Activated naive CD8-positive, alpha-beta T cell treated with anti-CD3 and anti-CD28 coated beads, Interleukin-2, amount 50 U/mL, for 24 hours (primary cell): ENCODE data around the gene PPFIBP1.
"Not testable (repeated sequence)": the region's sequence is repeated elsewhere in the genome, so short reads cannot be mapped to it uniquely, and the experiment has no call there.

Source experiments
- ATAC-seq: fragments of 150-1000 bp; cut with Tn5 transposase; one replicate; pipeline ENCODE4 v1.10.0; 2021
- DNase-seq: peaks from one replicate; pipeline ENCODE4 v3.0.0; 2021
- H3K27ac Mint-ChIP-seq: one replicate; pipeline ENCODE4 v1.8.0; 2021; ENCODE audit warnings: mild to moderate bottlenecking, mixed read lengths
- H3K27me3 Mint-ChIP-seq: one replicate; pipeline ENCODE4 v1.8.0; 2021; ENCODE audit warnings: mixed read lengths
- H3K36me3 Mint-ChIP-seq: one replicate; pipeline ENCODE4 v1.8.0; 2021; ENCODE audit warnings: low read depth, mixed read lengths
- H3K4me1 Mint-ChIP-seq: one replicate; pipeline ENCODE4 v1.8.0; 2021; ENCODE audit warnings: mixed read lengths
- H3K4me3 Mint-ChIP-seq: one replicate; pipeline ENCODE4 v1.8.0; 2021; ENCODE audit warnings: mild to moderate bottlenecking, moderate library complexity, mixed read lengths
- H3K9me3 Mint-ChIP-seq: one replicate; pipeline ENCODE4 v1.8.0; 2021; ENCODE audit warnings: mixed read lengths

Gene PPFIBP1

DNA sequence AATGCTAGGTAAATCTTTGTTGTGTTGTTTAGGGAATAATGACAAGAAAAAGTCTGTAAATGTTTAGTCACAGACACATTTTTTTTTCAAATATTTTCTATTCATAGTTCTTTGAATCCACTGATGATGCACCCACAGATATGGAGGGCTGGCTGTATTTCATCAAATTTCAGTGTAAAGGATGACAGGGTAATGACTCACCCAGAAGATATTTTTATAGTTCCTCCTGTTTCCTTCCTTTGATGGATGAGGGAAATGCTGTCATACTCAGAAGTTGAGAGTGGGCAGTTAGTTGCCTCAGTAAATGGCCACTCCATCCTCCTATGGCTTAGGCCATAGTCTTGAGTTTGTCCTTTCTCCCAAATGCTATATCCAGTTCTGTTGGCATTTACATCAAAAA lies 95.3 kb downstream of the PPFIBP1 start:
- Mint-ChIP-seq H3K4me1 (peaks cover 20% of the 10 kb centered on the region), H3K4me3 (no peak overlapping the region), H3K27me3 (no peaks in the 10 kb centered on the region), H3K9me3 (no peaks in the 10 kb centered on the region), H3K36me3 (no peaks in the 10 kb centered on the region), H3K27ac (peak overlapping the region; percentile 43)
- DNase-seq (no peak), ATAC-seq (peak; percentile 92)

DNA sequence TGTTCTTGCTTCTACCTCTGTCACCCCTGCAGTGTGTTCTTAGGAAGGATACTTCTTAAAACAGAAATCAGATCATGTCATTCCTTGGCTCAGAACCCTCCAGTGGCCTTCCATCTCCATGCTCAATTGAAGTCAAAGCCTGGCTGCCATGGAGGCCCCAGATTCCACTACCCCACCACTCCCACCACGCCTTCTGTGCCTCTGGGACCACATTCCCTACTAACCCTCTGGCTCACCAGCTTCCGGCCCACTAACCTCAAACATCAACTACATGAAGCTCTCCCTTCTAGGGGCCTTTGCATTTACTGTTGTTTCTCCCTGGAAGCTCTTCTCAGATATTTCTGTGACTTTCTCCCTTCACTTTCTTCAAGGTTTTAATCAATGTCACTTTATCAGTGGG lies 96.1 kb downstream of the PPFIBP1 start:
- no peaks in the 10 kb centered on the region for H3K9me3 Mint-ChIP-seq
- H3K27ac Mint-ChIP-seq = no peak overlapping the region
- H3K27me3 Mint-ChIP-seq = no peaks in the 10 kb centered on the region
- H3K36me3 Mint-ChIP-seq = no peaks in the 10 kb centered on the region
- H3K4me1 Mint-ChIP-seq = peaks cover 20% of the 10 kb centered on the region
- ATAC-seq (no peak), DNase-seq (no peak)
- no peak overlapping the region for H3K4me3 Mint-ChIP-seq

GRCh38 chr12:27622436-27623195 lies 98.6 kb downstream of the PPFIBP1 start:
- DNase-seq (no peak), ATAC-seq (no peak)
- Mint-ChIP-seq H3K36me3 (no peaks in the 10 kb centered on the region), H3K4me1 (peaks cover 29% of the 10 kb centered on the region), H3K27me3 (no peaks in the 10 kb centered on the region), H3K27ac (no peak overlapping the region), H3K9me3 (no peaks in the 10 kb centered on the region), H3K4me3 (no peak overlapping the region)

- DNase-seq (no peak), ATAC-seq (no peak)
- Mint-ChIP-seq H3K4me1 (peaks cover 32% of the 10 kb centered on the region), H3K4me3 (no peak overlapping the region), H3K9me3 (no peaks in the 10 kb centered on the region), H3K27me3 (no peaks in the 10 kb centered on the region), H3K36me3 (no peaks in the 10 kb centered on the region), H3K27ac (no peak overlapping the region)
Measured at GRCh38 chr12:27623645-27624044, 99.6 kb downstream of the PPFIBP1 start.

- DNase-seq = no peak
- Mint-ChIP-seq H3K27ac (no peak overlapping the region), H3K4me1 (peaks cover 23% of the 10 kb centered on the region), H3K9me3 (no peaks in the 10 kb centered on the region), H3K36me3 (no peaks in the 10 kb centered on the region), H3K27me3 (no peaks in the 10 kb centered on the region), H3K4me3 (no peak overlapping the region)
- no peak for ATAC-seq
Measured at GRCh38 chr12:27624586-27624985, 100.6 kb downstream of the PPFIBP1 start.

GRCh38 chr12:27627123-27627852 lies 103.3 kb downstream of the PPFIBP1 start:
- no peak overlapping the region for H3K4me3 Mint-ChIP-seq
- no peaks in the 10 kb centered on the region for H3K9me3 Mint-ChIP-seq
- ATAC-seq (no peak), DNase-seq (no peak)
- no peak overlapping the region for H3K27ac Mint-ChIP-seq
- H3K36me3 Mint-ChIP-seq = no peaks in the 10 kb centered on the region
- H3K27me3 Mint-ChIP-seq = no peaks in the 10 kb centered on the region
- peaks cover 16% of the 10 kb centered on the region for H3K4me1 Mint-ChIP-seq

DNA sequence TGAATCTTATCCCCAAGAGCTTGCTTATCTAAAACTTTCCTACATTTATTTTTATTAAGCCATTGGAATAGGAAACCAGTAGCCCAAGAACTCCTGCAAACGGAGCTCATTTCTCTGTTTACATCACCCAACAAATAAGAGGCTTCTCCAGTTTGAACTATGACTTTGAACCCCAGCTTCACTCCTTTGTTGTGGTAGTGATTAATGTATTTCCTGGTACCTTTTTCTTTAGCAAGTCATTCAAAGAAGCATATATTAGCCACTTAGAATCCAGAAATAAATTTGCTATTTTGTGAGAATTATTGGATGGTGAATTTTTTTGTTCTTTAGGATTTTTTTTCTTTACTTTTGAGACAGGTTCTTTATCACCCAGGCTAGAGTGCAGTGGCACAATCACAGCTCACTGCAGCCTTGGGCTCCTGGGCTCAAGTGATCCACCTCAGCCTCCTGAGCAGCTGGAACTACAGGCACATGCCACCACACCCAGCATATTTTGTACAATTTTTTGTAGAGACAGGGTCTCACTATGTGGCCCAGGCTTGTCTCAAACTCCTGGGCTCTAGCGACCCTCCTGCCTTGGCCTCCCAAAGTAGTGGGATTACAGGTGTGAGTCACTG lies 104.0 kb downstream of the PPFIBP1 start:
- H3K9me3 Mint-ChIP-seq, H3K4me3 Mint-ChIP-seq, ATAC-seq, H3K36me3 Mint-ChIP-seq, H3K27ac Mint-ChIP-seq, H3K27me3 Mint-ChIP-seq, DNase-seq: not testable (repeated sequence)
- peaks cover 16% of the 10 kb centered on the region for H3K4me1 Mint-ChIP-seq

DNA sequence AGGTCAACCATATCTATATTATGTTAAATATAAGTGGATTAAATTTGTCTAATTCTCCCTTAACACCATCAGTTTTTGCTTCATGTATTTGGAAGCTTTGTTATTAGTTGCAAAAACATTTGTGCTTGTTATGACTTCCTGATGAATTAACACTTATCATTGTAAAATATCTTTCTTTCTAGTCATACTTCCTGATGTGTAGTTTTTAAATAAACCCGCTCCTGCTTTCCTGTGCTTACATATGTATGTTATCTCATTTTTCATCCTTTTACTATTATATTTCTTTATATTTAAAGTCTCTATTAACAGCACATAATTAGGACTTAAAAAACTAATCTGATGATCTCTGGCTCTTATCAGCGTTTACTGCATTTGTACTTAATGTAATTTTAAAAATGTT lies 106.2 kb downstream of the PPFIBP1 start:
- H3K27me3 Mint-ChIP-seq, H3K4me3 Mint-ChIP-seq, H3K9me3 Mint-ChIP-seq, H3K27ac Mint-ChIP-seq, H3K36me3 Mint-ChIP-seq, ATAC-seq, DNase-seq: not testable (repeated sequence)
- peaks cover 16% of the 10 kb centered on the region for H3K4me1 Mint-ChIP-seq

- no peak for DNase-seq
- no peak overlapping the region for H3K27ac Mint-ChIP-seq
- H3K4me1 Mint-ChIP-seq = peaks cover 16% of the 10 kb centered on the region
- no peak for ATAC-seq
- H3K4me3 Mint-ChIP-seq = no peak overlapping the region
- H3K27me3 Mint-ChIP-seq = no peaks in the 10 kb centered on the region
- no peaks in the 10 kb centered on the region for H3K9me3 Mint-ChIP-seq
- H3K36me3 Mint-ChIP-seq = no peaks in the 10 kb centered on the region
Measured at GRCh38 chr12:27631365-27631764, 107.4 kb downstream of the PPFIBP1 start.

DNA sequence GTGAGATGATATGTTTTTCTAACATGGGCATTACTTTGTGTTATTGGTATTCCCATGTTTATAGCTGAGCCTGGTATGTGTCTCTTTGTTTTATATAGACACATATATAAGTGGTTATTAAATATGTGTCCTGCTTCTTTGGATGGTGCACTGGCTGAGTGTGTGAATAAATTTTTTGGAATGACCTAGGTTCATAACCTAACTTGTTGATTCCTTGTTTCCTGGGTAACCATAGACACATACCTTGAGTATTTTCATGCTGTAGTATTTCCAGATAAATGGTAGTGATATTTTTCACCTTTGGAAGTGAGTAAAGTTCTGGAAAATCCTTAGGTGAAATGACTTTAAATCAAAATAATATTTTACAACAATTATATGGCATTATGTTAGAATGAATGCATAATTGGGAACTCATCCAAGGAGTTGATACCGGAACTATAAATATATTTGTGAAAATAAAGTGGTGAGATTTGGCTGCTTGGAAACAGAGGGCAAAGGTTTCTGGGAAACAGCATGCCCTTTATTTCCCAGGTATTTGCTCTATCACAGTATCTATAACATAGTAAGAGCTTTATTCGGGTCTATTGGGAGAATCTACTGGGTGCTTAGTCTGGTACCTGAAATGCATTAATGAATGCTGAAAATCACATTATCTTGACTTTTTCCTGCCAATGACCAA lies 107.9 kb downstream of the PPFIBP1 start:
- H3K4me1 Mint-ChIP-seq = peaks cover 17% of the 10 kb centered on the region
- ATAC-seq = no peak
- no peaks in the 10 kb centered on the region for H3K36me3 Mint-ChIP-seq

GRCh38 chr12:27635349-27635972 lies 111.5 kb downstream of the PPFIBP1 start:
- Mint-ChIP-seq H3K4me1 (peaks cover 11% of the 10 kb centered on the region), H3K27ac (no peak overlapping the region), H3K9me3 (no peaks in the 10 kb centered on the region), H3K4me3 (no peak overlapping the region), H3K36me3 (no peaks in the 10 kb centered on the region), H3K27me3 (no peaks in the 10 kb centered on the region)
- peak; percentile 43 for ATAC-seq
- DNase-seq = no peak

More for the DNA sequence above, 107.9 kb downstream of the PPFIBP1 start:
- no peak for DNase-seq
- Mint-ChIP-seq H3K27me3 (no peaks in the 10 kb centered on the region), H3K4me3 (no peak overlapping the region), H3K9me3 (no peaks in the 10 kb centered on the region), H3K27ac (no peak overlapping the region)

- not testable (repeated sequence) for H3K4me3 Mint-ChIP-seq, H3K27me3 Mint-ChIP-seq, DNase-seq, H3K9me3 Mint-ChIP-seq, H3K27ac Mint-ChIP-seq, H3K36me3 Mint-ChIP-seq
- peaks cover 11% of the 10 kb centered on the region for H3K4me1 Mint-ChIP-seq
- peak; percentile 78 for ATAC-seq
Measured at GRCh38 chr12:27636569-27636968, 112.6 kb downstream of the PPFIBP1 start.

DNA sequence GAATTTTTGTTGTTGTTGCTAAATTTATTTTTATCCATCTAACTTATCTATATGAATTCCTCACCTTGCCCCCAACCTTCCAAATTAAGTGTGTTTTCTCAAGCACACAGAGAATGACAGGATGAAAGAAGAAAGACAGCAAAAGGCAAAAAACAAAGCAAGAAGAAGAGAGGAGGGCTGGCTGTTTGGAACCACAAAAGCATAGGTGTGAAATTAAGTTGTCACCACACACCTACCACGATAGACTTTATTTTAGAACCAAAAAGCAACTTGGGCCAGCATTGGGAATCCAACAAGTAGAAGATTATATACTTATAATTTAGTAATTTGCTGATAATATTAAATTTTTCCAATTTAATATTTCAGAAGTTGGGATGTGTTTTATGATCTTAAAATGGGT lies 113.5 kb downstream of the PPFIBP1 start:
- no peak for DNase-seq
- no peak for ATAC-seq
- Mint-ChIP-seq H3K27ac (no peak overlapping the region), H3K36me3 (no peaks in the 10 kb centered on the region), H3K27me3 (no peaks in the 10 kb centered on the region), H3K4me1 (peaks cover 11% of the 10 kb centered on the region), H3K9me3 (no peaks in the 10 kb centered on the region), H3K4me3 (no peak overlapping the region)

- H3K27me3 Mint-ChIP-seq = no peaks in the 10 kb centered on the region
- no peak overlapping the region for H3K27ac Mint-ChIP-seq
- no peak for DNase-seq
- no peak overlapping the region for H3K4me3 Mint-ChIP-seq
- no peaks in the 10 kb centered on the region for H3K9me3 Mint-ChIP-seq
- H3K4me1 Mint-ChIP-seq = peaks cover 11% of the 10 kb centered on the region
- no peak for ATAC-seq
- H3K36me3 Mint-ChIP-seq = no peaks in the 10 kb centered on the region
Measured at GRCh38 chr12:27639265-27639664, 115.3 kb downstream of the PPFIBP1 start.
